H1 (cell line): ENCODE data around the gene ETV5. TPM values are rescaled to one million over a fixed set of nuclear protein-coding genes. Genes with fewer than 3 reads are reported as not detected.

Experiments used
- CTCF ChIA-PET: fragments of 300-600 bp; sonication (Branson Sonifier 250); formaldehyde crosslinking; loops from one replicate; lab custom pipeline; 2021; ENCODE audit not compliant: partially characterized antibody; lab: Charles Lee
- POLR2A ChIA-PET: fragments of 300-600 bp; sonication (Branson Sonifier 250); formaldehyde crosslinking; loops from one replicate; lab custom pipeline; 2021; ENCODE audit warnings: inconsistent platforms; ENCODE audit not compliant: partially characterized antibody; lab: Charles Lee
- DNase-seq, 2 experiments: peaks; one replicate each; pipeline versions ENCODE4 v3.0.0 to v3.0.0-alpha.2; 2010 to 2022; ENCODE audit warnings: low spot score in 2 of 2, low read depth in 1 of 2, mixed read lengths in 1 of 2
- FAIRE-seq: peaks from 2 replicates; lab custom pipeline; 2011; peaks lifted over from hg19 to GRCh38; lab: Jason Lieb, UNC
- H2AFZ ChIP-seq: 2 replicates; pipeline ENCODE4 v1.8.1; 2012; ENCODE audit warnings: low read length, inconsistent platforms
- H2AK5ac ChIP-seq: 2 replicates; pipeline ENCODE4 v1.6.1; 2013; ENCODE audit warnings: low read depth, low read length
- H2BK120ac ChIP-seq: replicated peaks from 2 replicates; pipeline ENCODE3; 2013; ENCODE audit warnings: low read depth, low read length, inconsistent platforms
- H2BK12ac ChIP-seq: 2 replicates; pipeline ENCODE4 v1.6.1; 2013; ENCODE audit warnings: low read depth, low read length
- H2BK15ac ChIP-seq: 2 replicates; pipeline ENCODE4 v1.6.1; 2013; ENCODE audit warnings: low read length
- H2BK20ac ChIP-seq: 2 replicates; pipeline ENCODE4 v1.6.1; 2013; ENCODE audit warnings: low read length
- H2BK5ac ChIP-seq: 2 replicates; pipeline ENCODE4 v1.6.1; 2013; ENCODE audit warnings: low read depth, low read length
- H3K14ac ChIP-seq: 2 replicates; pipeline ENCODE4 v1.6.1; 2013; ENCODE audit warnings: inconsistent platforms; ENCODE audit not compliant: insufficient read length
- H3K18ac ChIP-seq: 2 replicates; pipeline ENCODE4 v1.6.1; 2013; ENCODE audit warnings: low read length; ENCODE audit errors: extremely low read depth
- H3K23ac ChIP-seq: 2 replicates; pipeline ENCODE4 v1.6.1; 2013; ENCODE audit warnings: inconsistent platforms; ENCODE audit not compliant: insufficient read length
- H3K23me2 ChIP-seq: 2 replicates; pipeline ENCODE4 v1.6.1; 2013; ENCODE audit warnings: low read depth, low read length
- H3K27ac ChIP-seq: 2 replicates; pipeline ENCODE4 v1.6.1; 2011; ENCODE audit warnings: low read depth, low read length, inconsistent platforms
- H3K27me3 ChIP-seq, 4 experiments: replicated peaks in 1 of 4; 1 replicate in 1 of 4; 2 replicates in 3 of 4; pipeline versions ENCODE4 v1.6.1 to v1.8.1; 2011 to 2013; ENCODE audit warnings: low read length in 3 of 4, mild to moderate bottlenecking in 3 of 4, inconsistent platforms in 2 of 4, mixed read lengths in 2 of 4, moderate library complexity in 1 of 4; ENCODE audit not compliant: control insufficient read depth in 3 of 4, insufficient read depth in 3 of 4; ENCODE audit errors: extremely low read depth in 1 of 4
- H3K36me3 ChIP-seq, 4 experiments: 2 replicates each; pipeline versions ENCODE4 v1.6.1 to v1.8.1; 2011 to 2013; ENCODE audit warnings: mild to moderate bottlenecking in 4 of 4, low read length in 3 of 4, moderate library complexity in 2 of 4, control low read depth in 1 of 4, inconsistent platforms in 1 of 4; ENCODE audit not compliant: insufficient read depth in 4 of 4, control insufficient read depth in 2 of 4
- H3K4ac ChIP-seq: replicated peaks from 2 replicates; pipeline ENCODE3; 2013; ENCODE audit warnings: low read length, low read depth, mixed read lengths, inconsistent platforms; ENCODE audit not compliant: insufficient read length
- H3K4me1 ChIP-seq, 4 experiments: replicated peaks in 1 of 4; 1 replicate in 1 of 4; 2 replicates in 3 of 4; pipeline versions ENCODE4 v1.6.1 to v1.8.1; 2011 to 2013; ENCODE audit warnings: low read length in 3 of 4, inconsistent platforms in 2 of 4, mixed read lengths in 1 of 4; ENCODE audit not compliant: insufficient read depth in 4 of 4, control insufficient read depth in 3 of 4
- H3K4me2 ChIP-seq, 2 experiments: 2 replicates each; pipeline versions ENCODE4 v1.6.1 to v1.8.1; 2011 to 2013; ENCODE audit warnings: low read depth in 2 of 2, low read length in 2 of 2, control low read depth in 1 of 2, inconsistent platforms in 1 of 2, mild to moderate bottlenecking in 1 of 2; ENCODE audit not compliant: insufficient read depth in 1 of 2
- H3K4me3 ChIP-seq, 4 experiments: fragments of 200-600, 300-600 bp in 1 of 4; sonication (generic), shearing (Covaris generic), sonication (Bioruptor Twin) in 1 of 4; 2 replicates each; pipeline versions ENCODE4 v1.5.1 to v1.8.1; 2011 to 2016; ENCODE audit warnings: low read length in 4 of 4, low read depth in 3 of 4, control low read depth in 2 of 4, inconsistent platforms in 2 of 4, mild to moderate bottlenecking in 2 of 4, mixed read lengths in 1 of 4, moderate library complexity in 1 of 4; ENCODE audit not compliant: insufficient read depth in 2 of 4; ENCODE audit errors: extremely low read depth in 1 of 4
- H3K56ac ChIP-seq: replicated peaks from 2 replicates; pipeline ENCODE3; 2013; ENCODE audit warnings: low read depth, mild to moderate bottlenecking, mixed read lengths, low read length, inconsistent platforms; ENCODE audit not compliant: insufficient read length
- H3K79me1 ChIP-seq: 2 replicates; pipeline ENCODE4 v1.6.1; 2013; ENCODE audit warnings: low read depth, low read length, control low read depth
- H3K79me2 ChIP-seq, 2 experiments: 2 replicates each; pipeline versions ENCODE4 v1.6.1 to v1.8.1; 2012 to 2013; ENCODE audit warnings: low read length in 2 of 2, mild to moderate bottlenecking in 2 of 2, inconsistent platforms in 1 of 2; ENCODE audit not compliant: insufficient read depth in 2 of 2, control insufficient read depth in 1 of 2
- H3K9ac ChIP-seq, 4 experiments: replicated peaks in 1 of 4; 1 replicate in 1 of 4; 2 replicates in 3 of 4; pipeline versions ENCODE4 v1.6.1 to v1.8.1; 2011 to 2013; ENCODE audit warnings: low read depth in 3 of 4, low read length in 3 of 4, control low read depth in 2 of 4, mild to moderate bottlenecking in 2 of 4, moderate library complexity in 2 of 4, inconsistent platforms in 1 of 4; ENCODE audit errors: extremely low read depth in 1 of 4
- H3K9me3 ChIP-seq, 2 experiments: 2 replicates each; pipeline versions ENCODE4 v1.6.1 to v1.8.1; 2012 to 2013; ENCODE audit warnings: mild to moderate bottlenecking in 2 of 2, moderate library complexity in 2 of 2, control low read depth in 1 of 2, inconsistent platforms in 1 of 2, low read depth in 1 of 2, low read length in 1 of 2, mixed read lengths in 1 of 2; ENCODE audit not compliant: insufficient read depth in 2 of 2
- H4K20me1 ChIP-seq, 2 experiments: replicated peaks in 1 of 2; 2 replicates each; pipeline versions ENCODE3 to v1.8.1; 2011 to 2013; ENCODE audit warnings: inconsistent platforms in 2 of 2, low read length in 2 of 2, mild to moderate bottlenecking in 1 of 2; ENCODE audit not compliant: insufficient read depth in 2 of 2, control insufficient read depth in 1 of 2
- H4K5ac ChIP-seq: 2 replicates; pipeline ENCODE4 v1.6.1; 2013; ENCODE audit warnings: low read length, low read depth, mixed read lengths, inconsistent platforms; ENCODE audit not compliant: insufficient read length
- H4K8ac ChIP-seq: 2 replicates; pipeline ENCODE4 v1.8.0; 2013; ENCODE audit warnings: mild to moderate bottlenecking, moderate library complexity, low read length, inconsistent platforms; ENCODE audit not compliant: insufficient read depth; ENCODE audit errors: extremely low read depth
- H4K91ac ChIP-seq: replicated peaks from 2 replicates; pipeline ENCODE3; 2013; ENCODE audit warnings: low read length, mixed read lengths, inconsistent platforms; ENCODE audit not compliant: insufficient read length
- WGBS, 2 experiments: shearing (Covaris generic) in 1 of 2; methylation state at CpG; one replicate each; pipeline versions ENCODE4 v1.1.6 to v1.1.7; 2013 to 2015; ENCODE audit warnings: low lambda C conversion rate in 2 of 2, mixed read lengths in 2 of 2, inconsistent platforms in 1 of 2, low coverage in 1 of 2, missing lambda C conversion rate in 1 of 2; ENCODE audit not compliant: insufficient replicate concordance in 2 of 2, insufficient coverage in 1 of 2, insufficient read length in 1 of 2; ENCODE audit errors: extremely low coverage in 1 of 2, missing lambda C conversion rate in 1 of 2; 5-methylcytosine and 5-hydroxymethylcytosine counted together
- polyA plus RNA-seq, 7 experiments: library from polyadenylated mRNA; depleted of rRNA in 3 of 7; stranded (reverse) in 5 of 7; unstranded in 2 of 7; fragments of >200 nt in 5 of 7; fragments of 200-250 nt in 2 of 7; gene quantifications; 1 replicate in 5 of 7; 2 replicates in 1 of 7; 4 replicates in 1 of 7; pipeline versions ENCODE4 v1.2.1 to v1.2.3, GENCODE V29; 2011 to 2013; ENCODE audit warnings: missing spikeins in 2 of 7, mixed read lengths in 2 of 7
- total RNA-seq: library from RNA; stranded (reverse); fragmentation: NEBNext Ultra II Directional; extraction: Animal tissue kit (Norgen Biotek cat#: 25700); gene quantifications from 2 replicates; pipeline ENCODE4 v1.2.1, GENCODE V29; 2021

The ETV5 gene
- total and polyA plus RNA-seq, 2 of the 8 experiments (the other 6 are each of a cell fraction or from before 2014, with no cell fraction given): 13.1 to 36.9 TPM

GRCh38 chr3:186133980-186134379, 25.1 kb upstream of the ETV5 start:
- ChIA-PET CTCF (interaction anchor here (0.6 to 2.0 kb wide), 8 partner anchors 8 to 937 kb away, joined by 3 to 7 read pairs (median 4); no protein-coding TSS in a partner anchor), POLR2A (interaction anchor here (1.7 kb wide), 1 partner anchor 26 kb away, joined by 5 read pairs; the partner anchor contains the start of gene ETV5)
- no peak overlapping the region for H3K18ac ChIP-seq
- H2BK120ac ChIP-seq: no peak overlapping the region
- H4K20me1 ChIP-seq: peaks cover 0 to 2% of the 10 kb centered on the region in 2 experiments
- no peak overlapping the region; the same call in 1 of the 2 replicates for H2BK15ac ChIP-seq
- no peak overlapping the region for H3K56ac ChIP-seq
- FAIRE-seq (no peak), DNase-seq (no peak)
- H3K27me3 ChIP-seq: no peaks in the 10 kb centered on the region; a peak in 2 of 7 replicates
- H3K9ac ChIP-seq: no peak overlapping the region; a peak in 1 of 7 replicates
- H3K79me2 ChIP-seq: no peaks in the 10 kb centered on the region
- H3K4me2 ChIP-seq: no peak overlapping the region
- H4K91ac ChIP-seq: no peak overlapping the region
- H2BK12ac ChIP-seq: no peak overlapping the region
- no peaks in the 10 kb centered on the region for H3K79me1 ChIP-seq
- WGBS, 2 experiments: 95% methylated on average over 5 of the region's 5 CpGs; no CpG with 5 or more reads in 1 of the 2 experiments
- no peak overlapping the region for H3K27ac ChIP-seq
- no peak overlapping the region for H3K14ac ChIP-seq
- no peaks in the 10 kb centered on the region for H3K9me3 ChIP-seq
- H2BK20ac ChIP-seq: no peak overlapping the region
- H3K4me1 ChIP-seq: no peaks in the 10 kb centered on the region
- no peak overlapping the region for H4K5ac ChIP-seq
- H2BK5ac ChIP-seq: no peak overlapping the region
- no peaks in the 10 kb centered on the region for H3K23me2 ChIP-seq
- H4K8ac ChIP-seq: no peak overlapping the region
- no peak overlapping the region for H3K23ac ChIP-seq
- no peak overlapping the region for H2AFZ ChIP-seq
- no peak overlapping the region for H2AK5ac ChIP-seq
- H3K36me3 ChIP-seq: no peaks in the 10 kb centered on the region
- H3K4ac ChIP-seq: no peak overlapping the region
- H3K4me3 ChIP-seq: no peak overlapping the region
